OCI-LY1 (cell line): ENCODE data around the gene MARCHF7.

Source experiments
- H2AFZ ChIP-seq: fragments of 200-600 bp; sonication (generic), shearing (Covaris generic); 2 replicates; pipeline ENCODE4 v1.6.0; 2014; ENCODE audit warnings: antibody characterized with exemption, mild to moderate bottlenecking, low read length
- H3F3A ChIP-seq: fragments of 200-600 bp; sonication (generic), shearing (Covaris generic); 2 replicates; pipeline ENCODE4 v1.6.0; 2014; ENCODE audit warnings: mild to moderate bottlenecking, antibody characterized with exemption, low read length, moderate library complexity; ENCODE audit not compliant: insufficient read depth
- H3K27ac ChIP-seq: fragments of 200-600 bp; sonication (generic); 2 replicates; pipeline ENCODE4 v1.5.1; 2014; ENCODE audit warnings: low read length, mixed run types, mild to moderate bottlenecking, low read depth; ENCODE audit not compliant: poor library complexity, severe bottlenecking
- H3K27me3 ChIP-seq: fragments of 200-600 bp; sonication (generic); 2 replicates; pipeline ENCODE4 v1.6.0; 2014; ENCODE audit warnings: antibody characterized with exemption, mild to moderate bottlenecking, low read length, moderate library complexity; ENCODE audit not compliant: insufficient read depth
- H3K36me3 ChIP-seq: fragments of 200-600 bp; sonication (generic); 2 replicates; pipeline ENCODE4 v1.6.1; 2014; ENCODE audit warnings: mild to moderate bottlenecking, antibody characterized with exemption, low read length, moderate library complexity, mixed read lengths; ENCODE audit not compliant: insufficient read depth
- H3K4me1 ChIP-seq: fragments of 200-600 bp; sonication (generic); 2 replicates; pipeline ENCODE4 v1.5.1; 2014; ENCODE audit warnings: mild to moderate bottlenecking, low read length, moderate library complexity; ENCODE audit not compliant: insufficient read depth, severe bottlenecking
- H3K4me2 ChIP-seq: fragments of 200-600 bp; sonication (generic), shearing (Covaris generic); 2 replicates; pipeline ENCODE4 v1.6.1; 2014; ENCODE audit warnings: low read length
- H3K4me3 ChIP-seq: fragments of 200-600 bp; sonication (generic); 2 replicates; pipeline ENCODE4 v1.5.1; 2014; ENCODE audit warnings: low read length, low read depth, mild to moderate bottlenecking, mixed read lengths; ENCODE audit not compliant: poor library complexity, severe bottlenecking
- H3K79me2 ChIP-seq: fragments of 200-600 bp; shearing (Covaris generic); 2 replicates; pipeline ENCODE4 v1.6.1; 2016; ENCODE audit warnings: mixed run types, low read length, mixed read lengths; ENCODE audit not compliant: insufficient read depth
- H3K9ac ChIP-seq: fragments of 200-600 bp; sonication (generic), shearing (Covaris generic); 2 replicates; pipeline ENCODE4 v1.6.1; 2014; ENCODE audit warnings: mild to moderate bottlenecking, low read length, mixed read lengths
- H3K9me2 ChIP-seq: fragments of 200-600 bp; sonication (generic), shearing (Covaris generic); 2 replicates; pipeline ENCODE4 v1.6.1; 2014; ENCODE audit warnings: low read depth, mild to moderate bottlenecking, low read length, mixed read lengths
- H3K9me3 ChIP-seq: fragments of 200-600 bp; shearing (Covaris generic); 2 replicates; pipeline ENCODE4 v1.6.1; 2014; ENCODE audit warnings: low read length, mixed read lengths
- H4K20me1 ChIP-seq: fragments of 200-600 bp; sonication (generic), shearing (Covaris generic); 2 replicates; pipeline ENCODE4 v1.6.0; 2016; ENCODE audit warnings: mild to moderate bottlenecking, low read length; ENCODE audit not compliant: insufficient read depth
- CTCF ChIP-seq: fragments of 200-600 bp; sonication (generic), shearing (Covaris generic); IDR thresholded peaks from 2 replicates; pipeline ENCODE4 v1.5.1; 2017; ENCODE audit warnings: mild to moderate bottlenecking, antibody characterized with exemption, low read length, moderate library complexity, mixed read lengths
- EZH2 ChIP-seq: fragments of 200-600 bp; sonication (generic), shearing (Covaris generic); IDR thresholded peaks from 2 replicates; pipeline ENCODE4 v1.8.0; 2017; ENCODE audit warnings: borderline replicate concordance, mixed run types, mild to moderate bottlenecking, antibody characterized with exemption, low read length, moderate library complexity, mixed read lengths

The MARCHF7 gene

DNA sequence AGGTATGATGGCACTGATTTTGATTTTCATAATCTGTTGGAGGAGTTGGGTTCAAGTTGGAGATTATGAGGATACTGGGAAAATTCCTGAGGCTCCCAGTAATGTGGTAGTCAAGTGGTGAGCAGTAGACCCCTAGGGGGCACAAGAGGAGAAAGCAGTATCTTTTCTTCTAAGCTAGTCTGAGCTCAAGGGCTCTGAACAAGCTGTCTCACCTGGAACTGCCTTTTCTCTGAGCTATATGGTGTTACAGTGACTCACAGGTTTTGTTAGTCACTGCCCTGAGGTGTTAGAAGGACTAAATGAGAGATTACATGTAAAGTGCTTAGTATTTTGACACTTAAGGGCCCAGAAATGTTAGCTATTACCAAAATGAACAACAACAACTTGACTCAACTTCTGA, 43.5 kb downstream of the MARCHF7 start:
- H3K27me3 ChIP-seq: no peaks in the 10 kb centered on the region
- TF ChIP-seq CTCF (peak; percentile 60), EZH2 (no peak)
- H3K9me3 ChIP-seq: no peaks in the 10 kb centered on the region
- H4K20me1 ChIP-seq: no peaks in the 10 kb centered on the region
- no peak overlapping the region for H3K4me2 ChIP-seq
- H3K36me3 ChIP-seq: peaks cover 97% of the 10 kb centered on the region
- peaks cover 8% of the 10 kb centered on the region; the same call in 1 of the 2 replicates for H3K79me2 ChIP-seq
- no peaks in the 10 kb centered on the region for H3F3A ChIP-seq
- H2AFZ ChIP-seq: no peak overlapping the region
- H3K9ac ChIP-seq: no peak overlapping the region
- no peaks in the 10 kb centered on the region for H3K9me2 ChIP-seq
- no peak overlapping the region for H3K27ac ChIP-seq
- H3K4me3 ChIP-seq: no peak overlapping the region
- H3K4me1 ChIP-seq: no peaks in the 10 kb centered on the region

DNA sequence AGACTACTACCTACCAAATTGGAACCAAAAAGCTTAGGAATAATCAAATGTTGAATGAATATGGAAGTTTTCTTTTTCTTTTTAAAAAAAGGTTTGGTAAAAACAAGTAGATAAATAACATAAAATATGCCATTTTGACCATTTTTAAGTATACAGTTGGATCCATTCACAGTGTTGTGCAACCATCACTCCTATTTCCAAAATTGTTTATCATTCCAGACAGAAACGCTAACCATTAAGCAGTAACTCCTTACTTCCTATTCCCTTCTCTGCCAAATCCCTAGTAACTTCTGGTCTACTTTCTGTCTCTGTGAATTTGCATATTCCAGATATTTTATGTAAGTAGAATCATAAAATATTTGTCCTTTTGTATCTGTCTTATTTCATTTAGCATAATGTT, 45.9 kb downstream of the MARCHF7 start:
- no peak overlapping the region for H3K4me2 ChIP-seq
- no peaks in the 10 kb centered on the region for H3K4me1 ChIP-seq
- no peaks in the 10 kb centered on the region for H3K9me3 ChIP-seq
- no peaks in the 10 kb centered on the region for H3K9me2 ChIP-seq
- H3K27me3 ChIP-seq: no peaks in the 10 kb centered on the region
- no peak overlapping the region for H3K9ac ChIP-seq
- no peak overlapping the region for H3K4me3 ChIP-seq
- no peak for TF ChIP-seq CTCF
- no peak for TF ChIP-seq EZH2
- H3K36me3 ChIP-seq: peaks cover 92% of the 10 kb centered on the region
- H3F3A ChIP-seq: no peaks in the 10 kb centered on the region
- H3K79me2 ChIP-seq: peaks cover 3% of the 10 kb centered on the region; the same call in 1 of the 2 replicates
- H4K20me1 ChIP-seq: no peaks in the 10 kb centered on the region
- H2AFZ ChIP-seq: no peak overlapping the region
- no peak overlapping the region for H3K27ac ChIP-seq

- H3K9me2 ChIP-seq: no peaks in the 10 kb centered on the region
- no peak overlapping the region for H2AFZ ChIP-seq
- H3K9me3 ChIP-seq: no peaks in the 10 kb centered on the region
- H3K4me1 ChIP-seq: no peaks in the 10 kb centered on the region
- H3K79me2 ChIP-seq: peaks cover 3% of the 10 kb centered on the region; the same call in 1 of the 2 replicates
- no peaks in the 10 kb centered on the region for H4K20me1 ChIP-seq
- no peak overlapping the region for H3K27ac ChIP-seq
- peaks cover 94% of the 10 kb centered on the region for H3K36me3 ChIP-seq
- TF ChIP-seq EZH2: no peak
- TF ChIP-seq CTCF: no peak
- no peak overlapping the region for H3K4me2 ChIP-seq
- no peak overlapping the region for H3K4me3 ChIP-seq
- no peaks in the 10 kb centered on the region for H3F3A ChIP-seq
- H3K9ac ChIP-seq: no peak overlapping the region
- no peaks in the 10 kb centered on the region for H3K27me3 ChIP-seq
Observed at GRCh38 chr2:159758686-159759085, 46.4 kb downstream of the MARCHF7 start.
